Gastrocnemius medialis (tissue), 4 donors: ENCODE measurements around the gene KRT77.

ENCODE experiments used
- POLR2A ChIP-seq, 2 donors: fragments of 450-650 bp; IDR thresholded peaks; one replicate each; pipeline ENCODE4 v1.6.1; 2017; ENCODE audit warnings: antibody characterized with exemption in 2 of 2, mild to moderate bottlenecking in 2 of 2, moderate library complexity in 2 of 2
- TF ChIP-seq, protein P1 (sequence below), 5 experiments: fragments of 450-650 bp in 3 of 5; fragments of 200-600 bp in 2 of 5; sonication (generic) in 2 of 5; IDR thresholded peaks in 4 of 5; conservative IDR thresholded peaks in 1 of 5; 1 replicate in 4 of 5; 2 replicates in 1 of 5; pipeline ENCODE4 v1.5.1; 2016 to 2019; ENCODE audit warnings: antibody characterized with exemption in 5 of 5, mild to moderate bottlenecking in 3 of 5, moderate library complexity in 3 of 5

DNA sequence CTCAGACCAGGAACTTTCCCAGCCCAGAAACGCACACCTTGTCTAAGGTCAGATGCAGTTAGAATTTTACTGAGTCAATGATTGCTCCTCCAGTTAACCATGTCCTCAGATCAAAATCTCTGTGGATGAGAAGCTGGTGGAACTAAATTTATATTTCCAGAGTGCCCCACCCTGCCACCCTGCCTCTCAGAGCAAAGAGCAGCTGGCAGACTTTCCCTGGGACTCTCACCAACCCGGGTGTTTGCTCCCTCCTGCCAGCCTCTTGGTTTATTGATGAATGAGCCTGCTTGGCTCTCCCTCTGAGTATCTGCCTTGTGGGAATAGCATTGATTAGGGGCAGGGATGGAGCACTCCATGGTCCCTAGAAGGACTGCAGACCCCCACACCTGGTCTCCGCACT lies 17.3 kb downstream of the KRT77 start:
- TF ChIP-seq, protein P1, sequence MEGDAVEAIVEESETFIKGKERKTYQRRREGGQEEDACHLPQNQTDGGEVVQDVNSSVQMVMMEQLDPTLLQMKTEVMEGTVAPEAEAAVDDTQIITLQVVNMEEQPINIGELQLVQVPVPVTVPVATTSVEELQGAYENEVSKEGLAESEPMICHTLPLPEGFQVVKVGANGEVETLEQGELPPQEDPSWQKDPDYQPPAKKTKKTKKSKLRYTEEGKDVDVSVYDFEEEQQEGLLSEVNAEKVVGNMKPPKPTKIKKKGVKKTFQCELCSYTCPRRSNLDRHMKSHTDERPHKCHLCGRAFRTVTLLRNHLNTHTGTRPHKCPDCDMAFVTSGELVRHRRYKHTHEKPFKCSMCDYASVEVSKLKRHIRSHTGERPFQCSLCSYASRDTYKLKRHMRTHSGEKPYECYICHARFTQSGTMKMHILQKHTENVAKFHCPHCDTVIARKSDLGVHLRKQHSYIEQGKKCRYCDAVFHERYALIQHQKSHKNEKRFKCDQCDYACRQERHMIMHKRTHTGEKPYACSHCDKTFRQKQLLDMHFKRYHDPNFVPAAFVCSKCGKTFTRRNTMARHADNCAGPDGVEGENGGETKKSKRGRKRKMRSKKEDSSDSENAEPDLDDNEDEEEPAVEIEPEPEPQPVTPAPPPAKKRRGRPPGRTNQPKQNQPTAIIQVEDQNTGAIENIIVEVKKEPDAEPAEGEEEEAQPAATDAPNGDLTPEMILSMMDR (IDR thresholded peaks at IDR 0.05 in 4 of 5, conservative IDR thresholded peaks at IDR 0.05 in 1 of 5) = no peak
- TF ChIP-seq POLR2A (IDR thresholded peaks at IDR 0.05) = no peak
